Upper lobe of right lung (tissue), 1 donor: Measurements from ENCODE around the gene GALNT2. TPM values are rescaled to one million over a fixed set of nuclear protein-coding genes. Genes with fewer than 3 reads are reported as not detected.

Experiments
- ATAC-seq: fragments of 200-7000 bp; cut with Tn5 transposase; one replicate; pipeline ENCODE4 v1.9.1; 2020; ENCODE audit warnings: mild to moderate bottlenecking, moderate library complexity
- DNase-seq: peaks from one replicate; pipeline ENCODE4 v3.0.0-alpha.2; 2020
- H3K27ac ChIP-seq: fragments of 200-600 bp; one replicate; pipeline ENCODE4 v1.8.0; 2022
- H3K27me3 ChIP-seq: fragments of 200-600 bp; one replicate; pipeline ENCODE4 v1.8.0; 2022; ENCODE audit warnings: mild to moderate bottlenecking
- H3K36me3 ChIP-seq: fragments of 200-600 bp; one replicate; pipeline ENCODE4 v1.8.0; 2022
- H3K4me1 ChIP-seq: fragments of 200-600 bp; one replicate; pipeline ENCODE4 v1.8.0; 2022
- H3K4me3 ChIP-seq: fragments of 200-600 bp; one replicate; pipeline ENCODE4 v1.8.0; 2022; ENCODE audit warnings: mild to moderate bottlenecking
- H3K9me3 ChIP-seq: fragments of 200-600 bp; one replicate; pipeline ENCODE4 v1.8.0; 2022
- CTCF ChIP-seq: fragments of 200-600 bp; IDR thresholded peaks from one replicate; pipeline ENCODE4 v1.8.0; 2022; ENCODE audit warnings: antibody characterized with exemption
- intact Hi-C: fragments of 100-400 bp; cut with DNase I; formaldehyde crosslinking; loops from one replicate; pipeline ENCODE4 v1.11.0; 2022
- total RNA-seq: library from RNA; stranded (reverse); fragmentation: NEBNext Ultra II Directional; extraction: Animal tissue kit (Norgen Biotek cat#: 25700); gene quantifications from one replicate; pipeline ENCODE4 v1.2.1, GENCODE V29; 2021
- donor health status: DM: no; HTN: yes; CAD: no; lungs with severe emphysema.

The GALNT2 gene
- total RNA-seq, 1 donor from 2014 or later, result 55.1 TPM

GRCh38 chr1:230295367-230295766 is 228.3 kb downstream of the GALNT2 start:
- H3K27me3 ChIP-seq, result peaks cover 5% of the 10 kb centered on the region
- DNase-seq, result no peak

GRCh38 chr1:230299191-230300006 is 232.4 kb downstream of the GALNT2 start:
- Histone ChIP-seq H3K27ac (no peak overlapping the region), H3K4me1 (no peaks in the 10 kb centered on the region), H3K9me3 (no peaks in the 10 kb centered on the region), H3K36me3 (no peaks in the 10 kb centered on the region), H3K27me3 (no peaks in the 10 kb centered on the region), H3K4me3 (no peak overlapping the region)
- no peak for ATAC-seq
- no peak for TF ChIP-seq CTCF
- intact Hi-C loops, result no loop called here
- no peak for DNase-seq

More at GRCh38 chr1:230295367-230295766, 228.3 kb downstream of the GALNT2 start:
- Histone ChIP-seq H3K4me3 (no peak overlapping the region), H3K9me3 (no peaks in the 10 kb centered on the region), H3K4me1 (no peaks in the 10 kb centered on the region), H3K27ac (no peak overlapping the region), H3K36me3 (no peaks in the 10 kb centered on the region)
- intact Hi-C loops, result no loop called here
- no peak for TF ChIP-seq CTCF
- ATAC-seq, result no peak

- intact Hi-C loops, result no loop called here
- no peak for TF ChIP-seq CTCF
- no peak overlapping the region for H3K27ac ChIP-seq
- H3K4me3 ChIP-seq, result no peak overlapping the region
- no peaks in the 10 kb centered on the region for H3K27me3 ChIP-seq
- H3K36me3 ChIP-seq, result no peaks in the 10 kb centered on the region
- no peaks in the 10 kb centered on the region for H3K9me3 ChIP-seq
- DNase-seq (no peak), ATAC-seq (peak; percentile 15)
- no peaks in the 10 kb centered on the region for H3K4me1 ChIP-seq
Measured at GRCh38 chr1:230300322-230301301, 233.6 kb downstream of the GALNT2 start.

GRCh38 chr1:230301322-230301721 is 234.3 kb downstream of the GALNT2 start:
- DNase-seq (no peak), ATAC-seq (no peak)
- intact Hi-C loops, result no loop called here
- H3K4me3 ChIP-seq, result no peak overlapping the region
- TF ChIP-seq CTCF, result no peak
- H3K4me1 ChIP-seq, result no peaks in the 10 kb centered on the region
- no peaks in the 10 kb centered on the region for H3K9me3 ChIP-seq
- H3K27ac ChIP-seq, result no peak overlapping the region
- no peaks in the 10 kb centered on the region for H3K27me3 ChIP-seq
- H3K36me3 ChIP-seq, result no peaks in the 10 kb centered on the region

- no peaks in the 10 kb centered on the region for H3K4me1 ChIP-seq
- TF ChIP-seq CTCF, result no peak
- no peaks in the 10 kb centered on the region for H3K27me3 ChIP-seq
- no peak overlapping the region for H3K27ac ChIP-seq
- intact Hi-C loops, result no loop called here
- no peaks in the 10 kb centered on the region for H3K9me3 ChIP-seq
- ATAC-seq (no peak), DNase-seq (no peak)
- H3K4me3 ChIP-seq, result no peak overlapping the region
- no peaks in the 10 kb centered on the region for H3K36me3 ChIP-seq
Measured at GRCh38 chr1:230301822-230302221, 234.8 kb downstream of the GALNT2 start.
